Osteoblast (primary cell): ENCODE results near the gene TIPIN. TPM values are rescaled to one million over a fixed set of nuclear protein-coding genes. Genes with fewer than 3 reads are reported as not detected.

Experiments used
- DNase-seq: peaks from one replicate; pipeline ENCODE4 v3.0.0; 2011; ENCODE audit warnings: low spot score, mixed read lengths; ENCODE audit not compliant: insufficient read length; ENCODE audit errors: missing footprints
- H2AFZ ChIP-seq: 2 replicates; pipeline ENCODE4 v1.6.0; 2011; ENCODE audit warnings: mild to moderate bottlenecking, low read length
- H3K27ac ChIP-seq: 2 replicates; pipeline ENCODE4 v1.5.1; 2011; ENCODE audit warnings: mild to moderate bottlenecking, low read depth, low read length, moderate library complexity
- H3K27me3 ChIP-seq: 2 replicates; pipeline ENCODE4 v1.6.0; 2012; ENCODE audit warnings: mild to moderate bottlenecking, control low read depth, inconsistent platforms, low read length, moderate library complexity; ENCODE audit not compliant: insufficient read depth
- H3K36me3 ChIP-seq: 2 replicates; pipeline ENCODE4 v1.5.1; 2011; ENCODE audit warnings: mild to moderate bottlenecking, low read length, control low read depth, moderate library complexity; ENCODE audit not compliant: insufficient read depth
- H3K4me1 ChIP-seq: 2 replicates; pipeline ENCODE4 v1.5.1; 2011; ENCODE audit warnings: mild to moderate bottlenecking, low read length, control low read depth, moderate library complexity; ENCODE audit not compliant: insufficient read depth
- H3K4me2 ChIP-seq: 2 replicates; pipeline ENCODE4 v1.6.0; 2011; ENCODE audit warnings: mild to moderate bottlenecking, low read length; ENCODE audit not compliant: insufficient read depth
- H3K4me3 ChIP-seq: fragments of 200-600 bp; sonication (generic); 3 replicates; pipeline ENCODE4 v1.5.1; 2012; ENCODE audit warnings: mild to moderate bottlenecking, low read length, inconsistent platforms; ENCODE audit not compliant: insufficient read depth
- H3K79me2 ChIP-seq: 2 replicates; pipeline ENCODE4 v1.6.0; 2012; ENCODE audit warnings: mild to moderate bottlenecking, low read length, control low read depth, inconsistent platforms; ENCODE audit not compliant: insufficient read depth
- H3K9me3 ChIP-seq: 2 replicates; pipeline ENCODE4 v1.5.1; 2011; ENCODE audit warnings: low read depth, low read length, control low read depth
- H4K20me1 ChIP-seq: 2 replicates; pipeline ENCODE4 v1.6.0; 2012; ENCODE audit warnings: mild to moderate bottlenecking, low read length, control low read depth; ENCODE audit not compliant: insufficient read depth
- CTCF ChIP-seq: IDR thresholded peaks from 2 replicates; pipeline ENCODE4 v1.5.1; 2011; ENCODE audit warnings: mild to moderate bottlenecking, low read depth, low read length, moderate library complexity; ENCODE audit errors: extremely low read depth
- total RNA-seq: library from RNA; depleted of rRNA; stranded (reverse); fragments of >200 nt; gene quantifications from 2 replicates; pipeline ENCODE4 v1.2.3, GENCODE V29; 2012

Gene TIPIN
- total RNA-seq, 1 donor: 9.0 TPM

DNA sequence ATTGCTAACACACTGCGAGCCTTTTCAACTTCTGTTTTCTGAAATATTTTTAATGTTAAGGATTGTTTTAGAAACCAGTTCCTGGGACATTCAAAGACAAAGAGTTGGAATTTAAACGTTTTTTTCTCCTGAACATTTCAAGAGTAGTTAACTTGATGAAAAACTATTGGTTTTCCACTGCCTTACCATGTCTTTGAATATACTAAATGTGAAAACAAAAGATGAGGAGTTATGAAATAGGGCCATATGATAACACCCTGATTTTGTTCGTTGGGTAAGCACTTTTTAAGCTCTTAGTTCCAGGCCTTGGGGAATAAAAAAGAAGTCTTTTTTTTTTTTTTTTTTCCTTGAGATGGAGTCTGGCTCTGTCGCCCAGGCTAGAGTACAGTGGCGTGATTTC, 60.3 kb downstream of the TIPIN start:
- no peaks in the 10 kb centered on the region for H3K27me3 ChIP-seq
- H3K36me3 ChIP-seq: peaks cover 4% of the 10 kb centered on the region
- H3K4me1 ChIP-seq: peaks cover 24% of the 10 kb centered on the region
- peaks cover 18% of the 10 kb centered on the region for H3K79me2 ChIP-seq
- H3K9me3 ChIP-seq: no peaks in the 10 kb centered on the region
- no peak for TF ChIP-seq CTCF
- H3K4me2 ChIP-seq: no peak overlapping the region
- H4K20me1 ChIP-seq: no peaks in the 10 kb centered on the region
- peak; percentile 55 for DNase-seq
- H3K27ac ChIP-seq: no peak overlapping the region
- H2AFZ ChIP-seq: no peak overlapping the region
- H3K4me3 ChIP-seq: no peak overlapping the region

DNA sequence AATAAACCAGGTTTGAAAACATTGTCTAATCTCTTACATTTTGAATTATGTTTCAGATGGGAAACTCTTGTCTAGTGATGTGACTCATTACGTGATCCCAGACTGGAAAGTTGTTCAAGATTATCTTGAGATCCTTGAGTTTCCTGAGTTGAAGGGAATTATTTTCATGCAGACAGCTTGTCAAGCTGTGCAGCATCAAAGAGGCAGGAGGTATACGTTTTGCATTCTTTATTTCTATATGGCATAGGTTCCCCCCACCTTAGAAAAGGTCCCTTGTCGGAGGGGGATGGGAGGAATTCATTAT, 61.6 kb downstream of the TIPIN start:
- Histone ChIP-seq H3K27ac (peak overlapping the region; percentile 64), H3K27me3 (no peaks in the 10 kb centered on the region), H3K79me2 (peaks cover 18% of the 10 kb centered on the region), H3K36me3 (peaks cover 4% of the 10 kb centered on the region), H2AFZ (no peak overlapping the region), H3K4me2 (peak overlapping the region; percentile 87), H3K4me3 (peak overlapping the region; percentile 75), H4K20me1 (no peaks in the 10 kb centered on the region), H3K9me3 (no peaks in the 10 kb centered on the region), H3K4me1 (peaks cover 24% of the 10 kb centered on the region)
- DNase-seq: peak; percentile 78
- TF ChIP-seq CTCF: no peak

GRCh38 chr15:66294157-66294931, 62.1 kb downstream of the TIPIN start:
- H4K20me1 ChIP-seq: no peaks in the 10 kb centered on the region
- H2AFZ ChIP-seq: peak overlapping the region; percentile 75
- H3K4me1 ChIP-seq: peaks cover 24% of the 10 kb centered on the region
- peaks cover 4% of the 10 kb centered on the region for H3K36me3 ChIP-seq
- H3K9me3 ChIP-seq: no peaks in the 10 kb centered on the region
- no peak for TF ChIP-seq CTCF
- peak overlapping the region; percentile 75 for H3K4me3 ChIP-seq
- no peaks in the 10 kb centered on the region for H3K27me3 ChIP-seq
- H3K79me2 ChIP-seq: peaks cover 18% of the 10 kb centered on the region
- peak overlapping the region; percentile 64 for H3K27ac ChIP-seq
- peak overlapping the region; percentile 87 for H3K4me2 ChIP-seq
- DNase-seq: peak; percentile 90

GRCh38 chr15:66293419-66294156, 62.9 kb downstream of the TIPIN start, which contains the start of gene DIS3L:
Gene DIS3L, plus strand, starts transcription at chr15:66293568. Its CDS starts 29 bp downstream, at chr15:66293597.
- H3K27ac ChIP-seq: peak within 1 kb of the TSS; percentile 64
- no peak for TF ChIP-seq CTCF
- no peaks in the 10 kb centered on the region for H3K9me3 ChIP-seq

More at GRCh38 chr15:66293419-66294156, 62.9 kb downstream of the TIPIN start, which contains the start of gene DIS3L:
- peak; percentile 94 for DNase-seq
- H3K4me2 ChIP-seq: peak within 1 kb of the TSS; percentile 87
- H2AFZ ChIP-seq: peak within 1 kb of the TSS; percentile 95
- no peaks in the 10 kb centered on the region for H4K20me1 ChIP-seq
- H3K4me3 ChIP-seq: peak within 1 kb of the TSS; percentile 75
- peaks cover 4% of the 10 kb centered on the region for H3K36me3 ChIP-seq
- H3K79me2 ChIP-seq: peaks cover 18% of the 10 kb centered on the region
- H3K4me1 ChIP-seq: peaks cover 24% of the 10 kb centered on the region
- H3K27me3 ChIP-seq: no peaks in the 10 kb centered on the region
